HCT116 (cell line): ENCODE data around the gene ORMDL3. TPM values are rescaled to one million over a fixed set of nuclear protein-coding genes. Genes with fewer than 3 reads are reported as not detected.

Experiments used
- ATAC-seq: fragments of 200-7000 bp; cut with Tn5 transposase; 2 replicates; pipeline ENCODE4 v1.9.1; 2020; ENCODE audit warnings: mild to moderate bottlenecking, moderate library complexity
- BruUV-seq: library from RNA; stranded (reverse); fragments of 400-500 nt; replicated peaks from 2 replicates; lab custom pipeline; 2021; lab: Mats Ljungman, UMichigan
- CTCF ChIA-PET: fragments of 300-600 bp; sonication (Branson Sonifier 250); formaldehyde crosslinking; loops from one replicate; lab custom pipeline; 2021; ENCODE audit warnings: antibody characterized with exemption; lab: Charles Lee
- POLR2A ChIA-PET: fragments of 300-600, 350-600 bp; sonication (Branson Sonifier 250); formaldehyde crosslinking; loops from one replicate; lab custom pipeline; 2021; ENCODE audit warnings: antibody characterized with exemption; lab: Charles Lee
- RAD21 ChIA-PET, 2 experiments: fragments of 300-600 bp; sonication (Branson Sonifier 250); formaldehyde crosslinking; loops; one replicate each; lab custom pipeline; 2023; ENCODE audit warnings: low total read pairs in 2 of 2; ENCODE audit not compliant: uncharacterized antibody in 2 of 2, unreplicated experiment in 2 of 2, low non-redundant PET in 1 of 2; lab: Charles Lee
- DNase-seq: peaks from one replicate; pipeline ENCODE4 v3.0.0-alpha.2; 2010; ENCODE audit warnings: low read depth, low spot score
- H2AFZ ChIP-seq: fragments of 200-600 bp; shearing (Covaris generic), sonication (generic); 2 replicates; pipeline ENCODE4 v1.6.1; 2017; ENCODE audit warnings: low read depth, mixed run types, mixed read lengths, antibody characterized with exemption, low read length; ENCODE audit not compliant: poor library complexity, severe bottlenecking
- H3K27ac ChIP-seq: 2 replicates; pipeline ENCODE4 v1.5.1; 2012; ENCODE audit warnings: low read depth, low read length
- H3K27me3 ChIP-seq: fragments of 200-600 bp; sonication (generic); 2 replicates; pipeline ENCODE4 v1.6.1; 2016; ENCODE audit warnings: mixed run types, low read length, mixed read lengths; ENCODE audit not compliant: insufficient read depth
- H3K36me3 ChIP-seq, 2 experiments: fragments of 200-500 bp in 1 of 2; fragments of 200-600 bp in 1 of 2; sonication (Bioruptor generic) in 1 of 2; sonication (generic) in 1 of 2; 2 replicates each; pipeline versions ENCODE4 v1.5.1 to v1.6.1; 2014 to 2016; ENCODE audit warnings: low read length in 2 of 2, inconsistent platforms in 1 of 2, mixed read lengths in 1 of 2, mixed run types in 1 of 2; ENCODE audit not compliant: insufficient read depth in 2 of 2, control insufficient read depth in 1 of 2
- H3K4me1 ChIP-seq, 2 experiments: fragments of 200-600 bp in 1 of 2; sonication (generic) in 1 of 2; 2 replicates each; pipeline versions ENCODE4 v1.5.1 to v1.6.1; 2012 to 2017; ENCODE audit warnings: low read length in 2 of 2, inconsistent platforms in 1 of 2, mild to moderate bottlenecking in 1 of 2, mixed read lengths in 1 of 2, mixed run types in 1 of 2, moderate library complexity in 1 of 2; ENCODE audit not compliant: insufficient read depth in 2 of 2, control insufficient read depth in 1 of 2
- H3K4me2 ChIP-seq: fragments of 200-600 bp; sonication (generic); 2 replicates; pipeline ENCODE4 v1.6.1; 2017; ENCODE audit warnings: mixed run types, low read length, mixed read lengths
- H3K4me3 ChIP-seq, 2 experiments: fragments of 200-600 bp in 1 of 2; sonication (generic) in 1 of 2; replicated peaks in 1 of 2; 2 replicates each; pipeline ENCODE4 v1.5.1; 2011 to 2016; ENCODE audit warnings: low read length in 2 of 2, control low read depth in 1 of 2, low read depth in 1 of 2, mild to moderate bottlenecking in 1 of 2, mixed read lengths in 1 of 2, mixed run types in 1 of 2
- H3K79me2 ChIP-seq: fragments of 200-600 bp; sonication (generic); 2 replicates; pipeline ENCODE4 v1.6.1; 2017; ENCODE audit warnings: mild to moderate bottlenecking, mixed run types, low read length, moderate library complexity, mixed read lengths; ENCODE audit not compliant: insufficient read depth
- H3K9ac ChIP-seq: fragments of 200-600 bp; sonication (generic); 2 replicates; pipeline ENCODE4 v1.6.1; 2016; ENCODE audit warnings: low read length, mixed read lengths
- H3K9me2 ChIP-seq: fragments of 200-600 bp; sonication (generic), shearing (Covaris generic); 2 replicates; pipeline ENCODE4 v1.6.1; 2017; ENCODE audit warnings: mixed run types, mild to moderate bottlenecking, moderate library complexity; ENCODE audit not compliant: insufficient read depth
- H3K9me3 ChIP-seq, 2 experiments: fragments of 200-500 bp in 1 of 2; fragments of 200-600 bp in 1 of 2; sonication (Bioruptor generic) in 1 of 2; sonication (generic) in 1 of 2; 2 replicates each; pipeline ENCODE4 v1.6.1; 2014 to 2017; ENCODE audit warnings: low read length in 2 of 2, mixed read lengths in 2 of 2, inconsistent platforms in 1 of 2, low read depth in 1 of 2, mild to moderate bottlenecking in 1 of 2, mixed run types in 1 of 2, moderate library complexity in 1 of 2; ENCODE audit not compliant: control insufficient read depth in 1 of 2, insufficient read depth in 1 of 2
- H4K20me1 ChIP-seq: fragments of 200-600 bp; sonication (generic), shearing (Covaris generic); 2 replicates; pipeline ENCODE4 v1.6.1; 2017; ENCODE audit warnings: mixed run types, mild to moderate bottlenecking, moderate library complexity; ENCODE audit not compliant: insufficient read depth
- CBX3 ChIP-seq: IDR thresholded peaks from 2 replicates; pipeline ENCODE4 v1.6.1; 2012; ENCODE audit warnings: low read depth
- FOSL1 ChIP-seq: IDR thresholded peaks from 2 replicates; pipeline ENCODE4 v1.6.1; 2012; ENCODE audit warnings: low read depth
- MAX ChIP-seq: IDR thresholded peaks from 2 replicates; pipeline ENCODE4 v1.6.1; 2012
- POLR2AphosphoS5 ChIP-seq: IDR thresholded peaks from 2 replicates; pipeline ENCODE4 v1.6.1; 2011; ENCODE audit warnings: mild to moderate bottlenecking, low read depth, low read length, moderate library complexity
- REST ChIP-seq: IDR thresholded peaks from 2 replicates; pipeline ENCODE4 v1.6.1; 2012; ENCODE audit warnings: low read depth
- SRF ChIP-seq: IDR thresholded peaks from 2 replicates; pipeline ENCODE4 v1.6.1; 2012; ENCODE audit warnings: low read depth
- intact Hi-C: fragments of 100-400 bp; cut with micrococcal nuclease; formaldehyde crosslinking; loops from 2 replicates; pipeline ENCODE4 v1.10.0; 2022
- total RNA-seq: library from RNA; stranded (reverse); gene quantifications from one replicate; pipeline ENCODE4 v1.2.1, GENCODE V29; 2021; ENCODE audit not compliant: unreplicated experiment

ORMDL3 gene
- total RNA-seq, 1 experiment from 2014 or later: 46.9 TPM

DNA sequence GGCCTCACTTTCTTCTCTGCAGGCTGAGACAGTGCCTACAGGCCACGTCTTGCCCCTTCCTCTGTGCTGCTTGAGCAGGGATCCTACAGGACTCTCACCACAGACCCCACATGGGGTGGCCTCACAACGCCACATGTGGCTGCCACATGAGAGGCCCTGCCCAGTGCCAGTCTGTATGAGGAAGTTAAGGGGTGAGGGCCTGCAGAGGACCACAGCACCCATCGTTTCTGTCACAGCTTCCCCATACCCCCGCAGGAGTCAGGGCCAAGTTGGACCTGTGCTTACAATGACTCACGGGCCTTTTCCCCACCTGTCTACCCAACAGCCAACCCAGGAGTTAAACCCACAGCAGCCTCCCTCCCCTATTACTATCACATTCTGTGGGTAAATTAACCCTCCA, 6.1 kb downstream of the ORMDL3 start:
- ChIA-PET POLR2A (no interaction called here), RAD21 (no interaction called here), CTCF (no interaction called here)
- no peaks in the 10 kb centered on the region for H3K27me3 ChIP-seq
- H3K9me3 ChIP-seq: no peaks in the 10 kb centered on the region
- ATAC-seq: no peak
- H3K27ac ChIP-seq: no peak overlapping the region
- TSS peak; percentile 58 for BruUV-seq
- H3K4me2 ChIP-seq: no peak overlapping the region
- peaks cover 16% of the 10 kb centered on the region; the same call in 1 of the 2 replicates for H3K79me2 ChIP-seq
- no peak overlapping the region for H2AFZ ChIP-seq
- no peak overlapping the region for H3K9ac ChIP-seq
- intact Hi-C loops: no loop called here
- no peak overlapping the region for H3K4me3 ChIP-seq
- DNase-seq: no peak
- H3K4me1 ChIP-seq: peaks cover 0 to 5% of the 10 kb centered on the region in 2 experiments; a peak in 2 of 4 replicates
- peaks cover 5 to 31% of the 10 kb centered on the region in 2 experiments; a peak in 2 of 4 replicates for H3K36me3 ChIP-seq
- no peaks in the 10 kb centered on the region for H4K20me1 ChIP-seq
- no peaks in the 10 kb centered on the region for H3K9me2 ChIP-seq
- TF ChIP-seq FOSL1: no peak
- TF ChIP-seq SRF: no peak
- no peak for TF ChIP-seq MAX
- TF ChIP-seq CBX3: no peak
- no peak for TF ChIP-seq POLR2AphosphoS5
- no peak for TF ChIP-seq REST
